ENCODE measurements around the gene GOLGA8S.
"Not testable (repeated sequence)": the region's sequence is repeated elsewhere in the genome, so short reads cannot be mapped to it uniquely, and the experiment has no call there.

Gene GOLGA8S

DNA sequence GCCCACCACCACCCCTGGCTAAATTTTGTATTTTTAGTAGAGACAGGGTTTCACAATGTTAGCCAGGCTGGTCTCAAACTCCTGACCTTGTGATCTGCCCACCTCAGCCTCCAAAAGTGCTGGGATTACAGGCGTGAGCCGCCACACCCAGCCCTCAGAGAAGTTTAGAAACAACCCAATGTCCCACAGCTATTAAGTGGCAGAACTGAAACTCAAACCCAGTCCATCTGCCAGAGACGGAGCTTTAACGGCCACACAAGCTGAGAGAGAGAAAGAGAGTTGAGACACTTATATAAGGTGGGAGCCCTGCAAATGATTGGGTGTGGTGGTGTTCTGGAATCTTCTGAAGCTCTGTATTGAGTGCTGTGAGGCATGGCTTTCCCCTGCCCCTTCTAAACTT, 43.8 kb downstream of the GOLGA8S start:
- DNase-seq (ENCODE audit: low read depth in 2 of 3, low spot score in 2 of 3): not testable (repeated sequence)

DNA sequence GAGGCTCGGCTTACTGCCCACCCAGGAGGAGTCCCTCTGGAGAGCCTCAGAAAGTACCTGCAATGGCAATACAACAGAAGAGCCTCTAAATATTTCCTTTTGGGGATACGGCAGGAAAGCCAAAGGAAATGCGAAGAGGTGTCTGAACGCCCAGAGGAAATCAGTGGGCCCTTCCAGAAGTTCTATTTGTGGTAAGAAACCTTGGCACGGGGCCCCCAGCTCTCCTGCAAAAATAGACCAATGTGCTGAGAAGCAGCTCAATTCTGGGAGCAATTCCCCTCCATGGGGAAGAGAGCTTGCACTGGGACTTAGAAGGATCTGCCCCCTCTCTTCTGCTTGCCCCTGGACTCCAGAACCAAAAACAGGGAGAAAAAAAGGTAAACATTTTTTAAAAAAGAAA, 44.7 kb downstream of the GOLGA8S start:
- not testable (repeated sequence) for DNase-seq (ENCODE audit: low read depth in 2 of 3, low spot score in 2 of 3)

GRCh38 chr15:23401627-23402026, 47.1 kb downstream of the GOLGA8S start:
- no peak for DNase-seq (ENCODE audit: low read depth in 2 of 3, low spot score in 2 of 3)

- no peak for DNase-seq (ENCODE audit: low read depth in 2 of 3, low spot score in 2 of 3)
Observed at GRCh38 chr15:23402140-23402539, 47.6 kb downstream of the GOLGA8S start.

GRCh38 chr15:23402544-23402943, 48.0 kb downstream of the GOLGA8S start:
- DNase-seq (ENCODE audit: low read depth in 2 of 3, low spot score in 2 of 3): no peak

DNA sequence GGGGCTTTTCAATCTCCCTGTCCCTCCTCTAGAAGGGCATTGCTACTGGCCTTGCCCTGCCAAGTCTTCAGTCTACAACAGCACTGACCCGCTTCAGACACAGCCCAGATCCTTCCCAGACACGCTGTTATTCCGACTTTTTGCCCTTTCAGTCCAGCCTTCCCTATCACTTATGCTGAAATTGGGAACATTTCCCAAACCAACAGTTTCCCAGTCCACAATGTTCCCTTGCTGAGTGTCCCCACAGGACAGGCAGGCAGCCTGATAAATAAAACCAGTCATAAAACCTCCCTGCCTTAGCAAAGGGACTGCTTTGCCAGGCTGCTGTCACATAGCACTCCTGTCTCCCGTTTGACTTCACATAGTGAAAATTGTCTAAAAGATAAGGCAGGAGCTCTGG, 49.0 kb downstream of the GOLGA8S start:
- no peak for DNase-seq (ENCODE audit: low read depth in 2 of 3, low spot score in 2 of 3)

DNA sequence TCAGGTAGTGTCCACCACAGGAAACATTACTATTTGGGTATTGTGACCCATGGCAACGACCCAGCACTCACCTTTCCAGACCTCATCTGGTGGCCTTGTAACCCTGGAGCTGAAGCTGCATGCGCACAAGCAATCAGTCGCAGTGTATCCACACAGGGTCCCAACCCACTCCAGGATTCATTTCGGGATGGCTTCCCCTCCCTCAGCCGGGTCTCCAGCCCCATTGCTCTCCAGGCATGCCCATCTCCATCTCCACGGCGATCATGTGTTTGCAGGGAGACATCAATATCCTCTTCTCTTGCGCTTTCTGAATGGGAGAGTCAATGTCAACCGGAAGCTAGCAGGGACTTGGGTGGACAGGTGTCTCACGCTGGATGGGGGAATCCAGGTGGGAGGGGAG, 57.3 kb downstream of the GOLGA8S start:
- no peak for DNase-seq (ENCODE audit: low read depth in 2 of 3, low spot score in 2 of 3)

GRCh38 chr15:23412881-23413600, 58.5 kb downstream of the GOLGA8S start:
- not testable (repeated sequence) for DNase-seq (ENCODE audit: low read depth in 2 of 3, low spot score in 2 of 3)

Data from activated CD8-positive, alpha-beta memory T cell treated with anti-CD3 and anti-CD28 coated beads for 48 hours (primary cell).